Measurements from ENCODE around the gene UBIAD1. TPM values are rescaled to one million over a fixed set of nuclear protein-coding genes. Genes with fewer than 3 reads are reported as not detected.

The UBIAD1 gene
- total RNA-seq, 1 experiment from 2014 or later = 21.6 TPM

DNA sequence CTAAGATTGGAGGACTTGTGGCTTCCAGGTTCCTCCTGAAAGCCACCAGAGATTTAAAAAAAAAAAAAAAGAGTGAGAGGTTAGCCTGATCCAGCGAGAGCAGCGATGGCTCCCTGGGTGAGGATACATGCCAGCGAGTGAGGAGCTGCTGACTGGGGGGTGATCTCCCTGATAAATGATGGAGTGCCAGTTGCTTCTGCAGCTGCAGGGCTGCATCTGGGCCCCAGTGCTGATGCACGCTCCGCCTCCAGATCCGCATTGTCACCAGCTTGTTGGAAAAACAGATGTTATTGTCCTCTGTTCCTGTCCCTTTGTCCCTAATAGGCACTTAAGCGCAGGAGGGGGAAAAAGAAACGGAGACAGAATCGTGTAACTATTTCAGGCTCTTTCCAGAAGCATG is 28.6 kb downstream of the UBIAD1 start:
- no peaks in the 10 kb centered on the region for H3K9me3 Mint-ChIP-seq
- TF ChIP-seq, protein P1, sequence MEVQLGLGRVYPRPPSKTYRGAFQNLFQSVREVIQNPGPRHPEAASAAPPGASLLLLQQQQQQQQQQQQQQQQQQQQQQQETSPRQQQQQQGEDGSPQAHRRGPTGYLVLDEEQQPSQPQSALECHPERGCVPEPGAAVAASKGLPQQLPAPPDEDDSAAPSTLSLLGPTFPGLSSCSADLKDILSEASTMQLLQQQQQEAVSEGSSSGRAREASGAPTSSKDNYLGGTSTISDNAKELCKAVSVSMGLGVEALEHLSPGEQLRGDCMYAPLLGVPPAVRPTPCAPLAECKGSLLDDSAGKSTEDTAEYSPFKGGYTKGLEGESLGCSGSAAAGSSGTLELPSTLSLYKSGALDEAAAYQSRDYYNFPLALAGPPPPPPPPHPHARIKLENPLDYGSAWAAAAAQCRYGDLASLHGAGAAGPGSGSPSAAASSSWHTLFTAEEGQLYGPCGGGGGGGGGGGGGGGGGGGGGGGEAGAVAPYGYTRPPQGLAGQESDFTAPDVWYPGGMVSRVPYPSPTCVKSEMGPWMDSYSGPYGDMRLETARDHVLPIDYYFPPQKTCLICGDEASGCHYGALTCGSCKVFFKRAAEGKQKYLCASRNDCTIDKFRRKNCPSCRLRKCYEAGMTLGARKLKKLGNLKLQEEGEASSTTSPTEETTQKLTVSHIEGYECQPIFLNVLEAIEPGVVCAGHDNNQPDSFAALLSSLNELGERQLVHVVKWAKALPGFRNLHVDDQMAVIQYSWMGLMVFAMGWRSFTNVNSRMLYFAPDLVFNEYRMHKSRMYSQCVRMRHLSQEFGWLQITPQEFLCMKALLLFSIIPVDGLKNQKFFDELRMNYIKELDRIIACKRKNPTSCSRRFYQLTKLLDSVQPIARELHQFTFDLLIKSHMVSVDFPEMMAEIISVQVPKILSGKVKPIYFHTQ (CRISPR knock-in tag; IDR thresholded peaks at IDR 0.05) = no peak
- TF ChIP-seq SP1 (CRISPR knock-in tag; conservative IDR thresholded peaks at IDR 0.05) (no peak), MXD4 (CRISPR knock-in tag; IDR thresholded peaks at IDR 0.05; ENCODE audit: borderline replicate concordance) (no peak), NR2C2 (CRISPR knock-in tag; IDR thresholded peaks at IDR 0.05) (no peak), ZNF416 (CRISPR knock-in tag; IDR thresholded peaks at IDR 0.05) (no peak), EMX1 (CRISPR knock-in tag; IDR thresholded peaks at IDR 0.05) (no peak), ZNF671 (CRISPR knock-in tag; IDR thresholded peaks at IDR 0.05) (no peak), JAZF1 (CRISPR knock-in tag; IDR thresholded peaks at IDR 0.05) (no peak), KAT7 (CRISPR knock-in tag; IDR thresholded peaks at IDR 0.05; ENCODE audit: borderline replicate concordance) (no peak), IRF2 (CRISPR knock-in tag; IDR thresholded peaks at IDR 0.05; ENCODE audit: borderline replicate concordance, low read depth) (no peak), NFYB (CRISPR knock-in tag; conservative IDR thresholded peaks at IDR 0.05; ENCODE audit: low read depth) (no peak)
- TF ChIP-seq, protein P2, sequence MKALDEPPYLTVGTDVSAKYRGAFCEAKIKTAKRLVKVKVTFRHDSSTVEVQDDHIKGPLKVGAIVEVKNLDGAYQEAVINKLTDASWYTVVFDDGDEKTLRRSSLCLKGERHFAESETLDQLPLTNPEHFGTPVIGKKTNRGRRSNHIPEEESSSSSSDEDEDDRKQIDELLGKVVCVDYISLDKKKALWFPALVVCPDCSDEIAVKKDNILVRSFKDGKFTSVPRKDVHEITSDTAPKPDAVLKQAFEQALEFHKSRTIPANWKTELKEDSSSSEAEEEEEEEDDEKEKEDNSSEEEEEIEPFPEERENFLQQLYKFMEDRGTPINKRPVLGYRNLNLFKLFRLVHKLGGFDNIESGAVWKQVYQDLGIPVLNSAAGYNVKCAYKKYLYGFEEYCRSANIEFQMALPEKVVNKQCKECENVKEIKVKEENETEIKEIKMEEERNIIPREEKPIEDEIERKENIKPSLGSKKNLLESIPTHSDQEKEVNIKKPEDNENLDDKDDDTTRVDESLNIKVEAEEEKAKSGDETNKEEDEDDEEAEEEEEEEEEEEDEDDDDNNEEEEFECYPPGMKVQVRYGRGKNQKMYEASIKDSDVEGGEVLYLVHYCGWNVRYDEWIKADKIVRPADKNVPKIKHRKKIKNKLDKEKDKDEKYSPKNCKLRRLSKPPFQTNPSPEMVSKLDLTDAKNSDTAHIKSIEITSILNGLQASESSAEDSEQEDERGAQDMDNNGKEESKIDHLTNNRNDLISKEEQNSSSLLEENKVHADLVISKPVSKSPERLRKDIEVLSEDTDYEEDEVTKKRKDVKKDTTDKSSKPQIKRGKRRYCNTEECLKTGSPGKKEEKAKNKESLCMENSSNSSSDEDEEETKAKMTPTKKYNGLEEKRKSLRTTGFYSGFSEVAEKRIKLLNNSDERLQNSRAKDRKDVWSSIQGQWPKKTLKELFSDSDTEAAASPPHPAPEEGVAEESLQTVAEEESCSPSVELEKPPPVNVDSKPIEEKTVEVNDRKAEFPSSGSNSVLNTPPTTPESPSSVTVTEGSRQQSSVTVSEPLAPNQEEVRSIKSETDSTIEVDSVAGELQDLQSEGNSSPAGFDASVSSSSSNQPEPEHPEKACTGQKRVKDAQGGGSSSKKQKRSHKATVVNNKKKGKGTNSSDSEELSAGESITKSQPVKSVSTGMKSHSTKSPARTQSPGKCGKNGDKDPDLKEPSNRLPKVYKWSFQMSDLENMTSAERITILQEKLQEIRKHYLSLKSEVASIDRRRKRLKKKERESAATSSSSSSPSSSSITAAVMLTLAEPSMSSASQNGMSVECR (CRISPR knock-in tag; IDR thresholded peaks at IDR 0.05; ENCODE audit: borderline replicate concordance) = no peak
- TF ChIP-seq, protein P3, sequence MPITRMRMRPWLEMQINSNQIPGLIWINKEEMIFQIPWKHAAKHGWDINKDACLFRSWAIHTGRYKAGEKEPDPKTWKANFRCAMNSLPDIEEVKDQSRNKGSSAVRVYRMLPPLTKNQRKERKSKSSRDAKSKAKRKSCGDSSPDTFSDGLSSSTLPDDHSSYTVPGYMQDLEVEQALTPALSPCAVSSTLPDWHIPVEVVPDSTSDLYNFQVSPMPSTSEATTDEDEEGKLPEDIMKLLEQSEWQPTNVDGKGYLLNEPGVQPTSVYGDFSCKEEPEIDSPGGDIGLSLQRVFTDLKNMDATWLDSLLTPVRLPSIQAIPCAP (CRISPR knock-in tag; IDR thresholded peaks at IDR 0.05) = no peak
- TF ChIP-seq, protein P4, sequence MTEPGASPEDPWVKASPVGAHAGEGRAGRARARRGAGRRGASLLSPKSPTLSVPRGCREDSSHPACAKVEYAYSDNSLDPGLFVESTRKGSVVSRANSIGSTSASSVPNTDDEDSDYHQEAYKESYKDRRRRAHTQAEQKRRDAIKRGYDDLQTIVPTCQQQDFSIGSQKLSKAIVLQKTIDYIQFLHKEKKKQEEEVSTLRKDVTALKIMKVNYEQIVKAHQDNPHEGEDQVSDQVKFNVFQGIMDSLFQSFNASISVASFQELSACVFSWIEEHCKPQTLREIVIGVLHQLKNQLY (CRISPR knock-in tag; IDR thresholded peaks at IDR 0.05) = no peak
- TF ChIP-seq, protein P5, sequence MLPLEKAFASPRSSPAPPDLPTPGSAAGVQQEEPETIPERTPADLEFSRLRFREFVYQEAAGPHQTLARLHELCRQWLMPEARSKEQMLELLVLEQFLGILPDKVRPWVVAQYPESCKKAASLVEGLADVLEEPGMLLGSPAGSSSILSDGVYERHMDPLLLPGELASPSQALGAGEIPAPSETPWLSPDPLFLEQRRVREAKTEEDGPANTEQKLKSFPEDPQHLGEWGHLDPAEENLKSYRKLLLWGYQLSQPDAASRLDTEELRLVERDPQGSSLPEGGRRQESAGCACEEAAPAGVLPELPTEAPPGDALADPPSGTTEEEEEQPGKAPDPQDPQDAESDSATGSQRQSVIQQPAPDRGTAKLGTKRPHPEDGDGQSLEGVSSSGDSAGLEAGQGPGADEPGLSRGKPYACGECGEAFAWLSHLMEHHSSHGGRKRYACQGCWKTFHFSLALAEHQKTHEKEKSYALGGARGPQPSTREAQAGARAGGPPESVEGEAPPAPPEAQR (CRISPR knock-in tag; IDR thresholded peaks at IDR 0.05) = no peak
- TF ChIP-seq, protein P6, sequence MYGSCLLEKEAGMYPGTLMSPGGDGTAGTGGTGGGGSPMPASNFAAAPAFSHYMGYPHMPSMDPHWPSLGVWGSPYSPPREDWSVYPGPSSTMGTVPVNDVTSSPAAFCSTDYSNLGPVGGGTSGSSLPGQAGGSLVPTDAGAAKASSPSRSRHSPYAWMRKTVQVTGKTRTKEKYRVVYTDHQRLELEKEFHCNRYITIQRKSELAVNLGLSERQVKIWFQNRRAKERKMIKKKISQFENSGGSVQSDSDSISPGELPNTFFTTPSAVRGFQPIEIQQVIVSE (CRISPR knock-in tag; IDR thresholded peaks at IDR 0.05; ENCODE audit: borderline replicate concordance) = no peak
- TF ChIP-seq, protein P7, sequence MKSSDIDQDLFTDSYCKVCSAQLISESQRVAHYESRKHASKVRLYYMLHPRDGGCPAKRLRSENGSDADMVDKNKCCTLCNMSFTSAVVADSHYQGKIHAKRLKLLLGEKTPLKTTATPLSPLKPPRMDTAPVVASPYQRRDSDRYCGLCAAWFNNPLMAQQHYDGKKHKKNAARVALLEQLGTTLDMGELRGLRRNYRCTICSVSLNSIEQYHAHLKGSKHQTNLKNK (CRISPR knock-in tag; IDR thresholded peaks at IDR 0.05) = no peak
- TF ChIP-seq, protein P8, sequence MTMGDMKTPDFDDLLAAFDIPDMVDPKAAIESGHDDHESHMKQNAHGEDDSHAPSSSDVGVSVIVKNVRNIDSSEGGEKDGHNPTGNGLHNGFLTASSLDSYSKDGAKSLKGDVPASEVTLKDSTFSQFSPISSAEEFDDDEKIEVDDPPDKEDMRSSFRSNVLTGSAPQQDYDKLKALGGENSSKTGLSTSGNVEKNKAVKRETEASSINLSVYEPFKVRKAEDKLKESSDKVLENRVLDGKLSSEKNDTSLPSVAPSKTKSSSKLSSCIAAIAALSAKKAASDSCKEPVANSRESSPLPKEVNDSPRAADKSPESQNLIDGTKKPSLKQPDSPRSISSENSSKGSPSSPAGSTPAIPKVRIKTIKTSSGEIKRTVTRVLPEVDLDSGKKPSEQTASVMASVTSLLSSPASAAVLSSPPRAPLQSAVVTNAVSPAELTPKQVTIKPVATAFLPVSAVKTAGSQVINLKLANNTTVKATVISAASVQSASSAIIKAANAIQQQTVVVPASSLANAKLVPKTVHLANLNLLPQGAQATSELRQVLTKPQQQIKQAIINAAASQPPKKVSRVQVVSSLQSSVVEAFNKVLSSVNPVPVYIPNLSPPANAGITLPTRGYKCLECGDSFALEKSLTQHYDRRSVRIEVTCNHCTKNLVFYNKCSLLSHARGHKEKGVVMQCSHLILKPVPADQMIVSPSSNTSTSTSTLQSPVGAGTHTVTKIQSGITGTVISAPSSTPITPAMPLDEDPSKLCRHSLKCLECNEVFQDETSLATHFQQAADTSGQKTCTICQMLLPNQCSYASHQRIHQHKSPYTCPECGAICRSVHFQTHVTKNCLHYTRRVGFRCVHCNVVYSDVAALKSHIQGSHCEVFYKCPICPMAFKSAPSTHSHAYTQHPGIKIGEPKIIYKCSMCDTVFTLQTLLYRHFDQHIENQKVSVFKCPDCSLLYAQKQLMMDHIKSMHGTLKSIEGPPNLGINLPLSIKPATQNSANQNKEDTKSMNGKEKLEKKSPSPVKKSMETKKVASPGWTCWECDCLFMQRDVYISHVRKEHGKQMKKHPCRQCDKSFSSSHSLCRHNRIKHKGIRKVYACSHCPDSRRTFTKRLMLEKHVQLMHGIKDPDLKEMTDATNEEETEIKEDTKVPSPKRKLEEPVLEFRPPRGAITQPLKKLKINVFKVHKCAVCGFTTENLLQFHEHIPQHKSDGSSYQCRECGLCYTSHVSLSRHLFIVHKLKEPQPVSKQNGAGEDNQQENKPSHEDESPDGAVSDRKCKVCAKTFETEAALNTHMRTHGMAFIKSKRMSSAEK (CRISPR knock-in tag; IDR thresholded peaks at IDR 0.05; ENCODE audit: borderline replicate concordance) = no peak
- TF ChIP-seq, protein P9, sequence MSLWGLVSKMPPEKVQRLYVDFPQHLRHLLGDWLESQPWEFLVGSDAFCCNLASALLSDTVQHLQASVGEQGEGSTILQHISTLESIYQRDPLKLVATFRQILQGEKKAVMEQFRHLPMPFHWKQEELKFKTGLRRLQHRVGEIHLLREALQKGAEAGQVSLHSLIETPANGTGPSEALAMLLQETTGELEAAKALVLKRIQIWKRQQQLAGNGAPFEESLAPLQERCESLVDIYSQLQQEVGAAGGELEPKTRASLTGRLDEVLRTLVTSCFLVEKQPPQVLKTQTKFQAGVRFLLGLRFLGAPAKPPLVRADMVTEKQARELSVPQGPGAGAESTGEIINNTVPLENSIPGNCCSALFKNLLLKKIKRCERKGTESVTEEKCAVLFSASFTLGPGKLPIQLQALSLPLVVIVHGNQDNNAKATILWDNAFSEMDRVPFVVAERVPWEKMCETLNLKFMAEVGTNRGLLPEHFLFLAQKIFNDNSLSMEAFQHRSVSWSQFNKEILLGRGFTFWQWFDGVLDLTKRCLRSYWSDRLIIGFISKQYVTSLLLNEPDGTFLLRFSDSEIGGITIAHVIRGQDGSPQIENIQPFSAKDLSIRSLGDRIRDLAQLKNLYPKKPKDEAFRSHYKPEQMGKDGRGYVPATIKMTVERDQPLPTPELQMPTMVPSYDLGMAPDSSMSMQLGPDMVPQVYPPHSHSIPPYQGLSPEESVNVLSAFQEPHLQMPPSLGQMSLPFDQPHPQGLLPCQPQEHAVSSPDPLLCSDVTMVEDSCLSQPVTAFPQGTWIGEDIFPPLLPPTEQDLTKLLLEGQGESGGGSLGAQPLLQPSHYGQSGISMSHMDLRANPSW (CRISPR knock-in tag; conservative IDR thresholded peaks at IDR 0.05; ENCODE audit: low read depth) = no peak
- CTCF ChIA-PET = interaction anchor here (0.8 to 1.4 kb wide), 2 partner anchors 19 to 29 kb away, joined by 3 read pairs; no protein-coding TSS in a partner anchor
- no peak overlapping the region for H3K4me3 Mint-ChIP-seq
- H3K27ac Mint-ChIP-seq = peak overlapping the region; percentile 63; the same call in 1 of the 2 replicates
- no peak for DNase-seq (ENCODE audit: low spot score)
- POLR2A ChIA-PET = no interaction called here
- no peaks in the 10 kb centered on the region; the same call in 1 of the 2 replicates for H3K27me3 Mint-ChIP-seq (ENCODE audit: low read depth)
- no peak for ATAC-seq
- H3K36me3 Mint-ChIP-seq = no peaks in the 10 kb centered on the region; the same call in 1 of the 2 replicates
- peaks cover 12% of the 10 kb centered on the region for H3K4me1 Mint-ChIP-seq

All from WTC11 (cell line).